DOHH2 (cell line): ENCODE measurements around the gene KRTAP9-6.
"Not testable (repeated sequence)": the region's sequence is repeated elsewhere in the genome, so short reads cannot be mapped to it uniquely, and the experiment has no call there.

Experiments used
- H3F3A ChIP-seq: fragments of 200-600 bp; sonication (generic), shearing (Covaris generic); 2 replicates; pipeline ENCODE4 v1.6.0; 2016; ENCODE audit warnings: antibody characterized with exemption, mild to moderate bottlenecking; ENCODE audit not compliant: control insufficient read depth, insufficient read depth
- H3K27ac ChIP-seq: fragments of 200-600 bp; sonication (generic); 2 replicates; pipeline ENCODE4 v1.5.1; 2014; ENCODE audit warnings: low read depth, mild to moderate bottlenecking, low read length, moderate library complexity
- H3K27me3 ChIP-seq: fragments of 200-600 bp; sonication (generic); 2 replicates; pipeline ENCODE4 v1.6.1; 2014; ENCODE audit warnings: mild to moderate bottlenecking, low read length, mixed read lengths; ENCODE audit not compliant: control insufficient read depth
- H3K36me3 ChIP-seq: fragments of 200-600 bp; sonication (generic); 2 replicates; pipeline ENCODE4 v1.6.1; 2014; ENCODE audit warnings: mild to moderate bottlenecking, low read length, moderate library complexity, mixed read lengths; ENCODE audit not compliant: control insufficient read depth
- H3K4me1 ChIP-seq: fragments of 200-600 bp; sonication (generic); 2 replicates; pipeline ENCODE4 v1.6.1; 2014; ENCODE audit warnings: mild to moderate bottlenecking, low read length, mixed read lengths; ENCODE audit not compliant: control insufficient read depth
- H3K4me2 ChIP-seq: fragments of 200-600 bp; sonication (generic); 2 replicates; pipeline ENCODE4 v1.6.0; 2014; ENCODE audit warnings: mild to moderate bottlenecking, low read length, moderate library complexity
- H3K4me3 ChIP-seq: fragments of 200-600 bp; sonication (generic); 2 replicates; pipeline ENCODE4 v1.5.1; 2014; ENCODE audit warnings: mild to moderate bottlenecking, low read length, mixed read lengths
- H3K79me2 ChIP-seq: fragments of 200-600 bp; sonication (generic); 2 replicates; pipeline ENCODE4 v1.6.1; 2014; ENCODE audit warnings: mild to moderate bottlenecking, low read length, mixed read lengths; ENCODE audit not compliant: control insufficient read depth
- H3K9me2 ChIP-seq: fragments of 200-600 bp; sonication (generic); replicated peaks from 2 replicates; pipeline ENCODE4 v1.6.1; 2014; ENCODE audit warnings: mild to moderate bottlenecking, low read length, mixed read lengths; ENCODE audit not compliant: control insufficient read depth
- H3K9me3 ChIP-seq: fragments of 200-600 bp; sonication (generic); 2 replicates; pipeline ENCODE4 v1.6.1; 2014; ENCODE audit warnings: antibody characterized with exemption, low read length, mixed read lengths; ENCODE audit not compliant: control insufficient read depth, insufficient read depth
- H4K20me1 ChIP-seq: fragments of 200-600 bp; sonication (generic); 2 replicates; pipeline ENCODE4 v1.6.0; 2014; ENCODE audit warnings: low read depth, mild to moderate bottlenecking, antibody characterized with exemption, low read length, moderate library complexity; ENCODE audit not compliant: control insufficient read depth, insufficient read depth
- CTCF ChIP-seq: fragments of 200-600 bp; sonication (generic); IDR thresholded peaks from one replicate; pipeline ENCODE4 v1.5.1; 2014; ENCODE audit warnings: antibody characterized with exemption, mild to moderate bottlenecking, low read depth, low read length; ENCODE audit not compliant: poor library complexity, severe bottlenecking
- EZH2phosphoT487 ChIP-seq: fragments of 200-600 bp; sonication (generic); IDR thresholded peaks from 2 replicates; pipeline ENCODE4 v1.6.1; 2017; ENCODE audit warnings: borderline replicate concordance, mild to moderate bottlenecking, antibody characterized with exemption, low read length, moderate library complexity, mixed read lengths

The KRTAP9-6 gene

GRCh38 chr17:41230094-41230493 is 35.1 kb upstream of the KRTAP9-6 start:
- Histone ChIP-seq H3K36me3 (no peaks in the 10 kb centered on the region), H4K20me1 (no peaks in the 10 kb centered on the region), H3K9me2 (no peaks in the 10 kb centered on the region), H3K4me3 (no peak overlapping the region), H3F3A (no peaks in the 10 kb centered on the region), H3K4me2 (no peak overlapping the region), H3K79me2 (no peaks in the 10 kb centered on the region), H3K9me3 (no peaks in the 10 kb centered on the region), H3K27ac (no peak overlapping the region), H3K27me3 (peaks cover 3% of the 10 kb centered on the region), H3K4me1 (no peaks in the 10 kb centered on the region)
- no peak for TF ChIP-seq CTCF
- TF ChIP-seq EZH2phosphoT487: no peak

GRCh38 chr17:41231731-41232130 is 33.4 kb upstream of the KRTAP9-6 start:
- TF ChIP-seq CTCF: no peak
- no peak for TF ChIP-seq EZH2phosphoT487
- H3K27me3 ChIP-seq: peaks cover 5% of the 10 kb centered on the region

GRCh38 chr17:41232399-41233105 is 32.6 kb upstream of the KRTAP9-6 start, which contains the start of gene KRTAP9-3:
Gene KRTAP9-3, plus strand, starts transcription at chr17:41232449. Its CDS starts 53 bp downstream, at chr17:41232502.
- H3K4me3 ChIP-seq, H3K9me3 ChIP-seq, H3K4me1 ChIP-seq, H3K4me2 ChIP-seq, H3F3A ChIP-seq, H3K79me2 ChIP-seq, H3K9me2 ChIP-seq, H3K27ac ChIP-seq, H3K27me3 ChIP-seq, H3K36me3 ChIP-seq, H4K20me1 ChIP-seq: not testable (repeated sequence)

More at GRCh38 chr17:41231731-41232130, 33.4 kb upstream of the KRTAP9-6 start:
- Histone ChIP-seq H3K9me3 (no peaks in the 10 kb centered on the region), H3K4me1 (no peaks in the 10 kb centered on the region), H3K36me3 (no peaks in the 10 kb centered on the region), H4K20me1 (no peaks in the 10 kb centered on the region), H3K9me2 (no peaks in the 10 kb centered on the region), H3K27ac (no peak overlapping the region), H3K79me2 (no peaks in the 10 kb centered on the region), H3F3A (no peaks in the 10 kb centered on the region), H3K4me3 (no peak overlapping the region), H3K4me2 (no peak overlapping the region)

GRCh38 chr17:41237116-41237515 is 28.1 kb upstream of the KRTAP9-6 start:
- not testable (repeated sequence) for H3K9me3 ChIP-seq, H3K27ac ChIP-seq

GRCh38 chr17:41237949-41238437 is 27.2 kb upstream of the KRTAP9-6 start, which contains the start of gene KRTAP9-8:
Gene KRTAP9-8, plus strand, starts transcription at chr17:41237999. Its CDS starts 53 bp downstream, at chr17:41238052.
- not testable (repeated sequence) for H4K20me1 ChIP-seq, H3K9me2 ChIP-seq, H3K4me2 ChIP-seq, H3K4me3 ChIP-seq, H3K27ac ChIP-seq, H3K9me3 ChIP-seq, H3K79me2 ChIP-seq, H3K27me3 ChIP-seq, H3K4me1 ChIP-seq, H3K36me3 ChIP-seq, H3F3A ChIP-seq

More at GRCh38 chr17:41237116-41237515, 28.1 kb upstream of the KRTAP9-6 start:
- H3K4me3 ChIP-seq, H3K4me1 ChIP-seq, H3K9me2 ChIP-seq, H4K20me1 ChIP-seq, H3K4me2 ChIP-seq, H3K36me3 ChIP-seq, H3K27me3 ChIP-seq, H3K79me2 ChIP-seq, H3F3A ChIP-seq: not testable (repeated sequence)

- H3K9me3 ChIP-seq, H3K27me3 ChIP-seq, H3K4me1 ChIP-seq, H3K36me3 ChIP-seq, H3F3A ChIP-seq, H3K4me3 ChIP-seq, H4K20me1 ChIP-seq, H3K4me2 ChIP-seq, H3K9me2 ChIP-seq, H3K79me2 ChIP-seq, H3K27ac ChIP-seq: not testable (repeated sequence)
Measured at GRCh38 chr17:41246995-41247787, 18.0 kb upstream of the KRTAP9-6 start.
